ENCODE data around the gene GNAI2. TPM values are rescaled to one million over a fixed set of nuclear protein-coding genes. Genes with fewer than 3 reads are reported as not detected.
"Not testable (repeated sequence)": the region's sequence is repeated elsewhere in the genome, so short reads cannot be mapped to it uniquely, and the experiment has no call there.

GNAI2 gene
- total RNA-seq, 8 experiments from 2014 or later = 65.9 to 163 (median 100) TPM

- H3K4me3 ChIP-seq = no peak overlapping the region
- WGBS, 10 experiments = 0 to 70% (median 13%) methylated on average over 1 to 4 of the region's 26 CpGs; no CpG with 5 or more reads in 5 of the 10 experiments
- no peak overlapping the region for H3K27ac ChIP-seq
- peak; percentile 6 to 43 (median 31) for ATAC-seq (replicated peaks in 6 of 8)
- in situ Hi-C loops (cut with MboI; ENCODE audit: low pct_unique_long_range_greater_than_20kb in 2 of 9, low sequenced_read_pairs in 9 of 9, unreplicated experiment in 9 of 9) = loop anchor here in 2 of 9 experiments (10.0 kb wide), 1 partner anchor 80 kb away; the partner anchor contains the start of gene GNAT1 (in 2 of the 2)
- peaks cover 9 to 11% of the 10 kb centered on the region in 2 donors for H3K4me1 ChIP-seq (replicated peaks in 1 of 2)
Measured at GRCh38 chr3:50274371-50275104, 38.5 kb downstream of the GNAI2 start.

GRCh38 chr3:50275141-50275995 is 39.4 kb downstream of the GNAI2 start:
- WGBS, 10 experiments = 0 to 92% (median 1%) methylated on average over 5 to 17 of the region's 65 CpGs; no CpG with 5 or more reads in 7 of the 10 experiments
- H3K4me1 ChIP-seq (replicated peaks in 1 of 2) = peaks cover 9 to 10% of the 10 kb centered on the region in 2 donors
- in situ Hi-C loops (cut with MboI; ENCODE audit: low pct_unique_long_range_greater_than_20kb in 2 of 9, low sequenced_read_pairs in 9 of 9, unreplicated experiment in 9 of 9) = loop anchor here in 2 of 9 experiments (10.0 kb wide), 1 partner anchor 81 kb away; the partner anchor contains the start of gene GNAT1 (in 2 of the 2)
- peak overlapping the region in 1 of 5 donors; percentile 7 for H3K4me3 ChIP-seq
- H3K27ac ChIP-seq = no peak overlapping the region
- peak in 4 of 8 experiments; percentile 6 to 29 (median 18) for ATAC-seq (replicated peaks in 6 of 8)

- Histone ChIP-seq H3K4me3 (no peak overlapping the region), H3K27ac (no peak overlapping the region), H3K4me1 (replicated peaks in 1 of 2) (peaks cover 9 to 10% of the 10 kb centered on the region in 2 donors)
- in situ Hi-C loops (cut with MboI; ENCODE audit: low pct_unique_long_range_greater_than_20kb in 2 of 9, low sequenced_read_pairs in 9 of 9, unreplicated experiment in 9 of 9) = loop anchor here in 2 of 9 experiments (10.0 kb wide), 1 partner anchor 81 kb away; the partner anchor contains the start of gene GNAT1 (in 2 of the 2)
- no peak for ATAC-seq (replicated peaks in 6 of 8)
- 48 to 84% (median 80%) methylated on average over 1 to 13 of the region's 79 CpGs; no CpG with 5 or more reads in 6 of the 10 experiments for WGBS, 10 experiments
Measured at GRCh38 chr3:50275996-50276761, 40.2 kb downstream of the GNAI2 start.

GRCh38 chr3:50276762-50277101 is 40.7 kb downstream of the GNAI2 start:
- WGBS, 10 experiments = 60 to 90% (median 81%) methylated on average over 1 to 12 of the region's 17 CpGs; no CpG with 5 or more reads in 6 of the 10 experiments
- no peak overlapping the region for H3K4me3 ChIP-seq
- H3K27ac ChIP-seq = no peak overlapping the region
- no peak for ATAC-seq (replicated peaks in 6 of 8)
- in situ Hi-C loops (cut with MboI; ENCODE audit: low pct_unique_long_range_greater_than_20kb in 2 of 9, low sequenced_read_pairs in 9 of 9, unreplicated experiment in 9 of 9) = loop anchor here in 2 of 9 experiments (10.0 kb wide), 1 partner anchor 82 kb away; the partner anchor contains the start of gene GNAT1 (in 2 of the 2)
- peaks cover 6 to 10% of the 10 kb centered on the region in 2 donors for H3K4me1 ChIP-seq (replicated peaks in 1 of 2)

GRCh38 chr3:50278123-50278879 is 42.3 kb downstream of the GNAI2 start:
- in situ Hi-C loops (cut with MboI; ENCODE audit: low pct_unique_long_range_greater_than_20kb in 2 of 9, low sequenced_read_pairs in 9 of 9, unreplicated experiment in 9 of 9) = loop anchor here in 2 of 9 experiments (10.0 kb wide), 1 partner anchor 84 kb away; the partner anchor contains the start of gene GNAT1 (in 2 of the 2)
- peak in 1 of 8 experiments; percentile 9 for ATAC-seq (replicated peaks in 6 of 8)
- 40 to 83% (median 63%) methylated on average over 1 to 3 of the region's 4 CpGs; no CpG with 5 or more reads in 3 of the 10 experiments for WGBS, 10 experiments
- Histone ChIP-seq H3K4me3 (no peak overlapping the region), H3K4me1 (replicated peaks in 1 of 2) (no peaks in the 10 kb centered on the region), H3K27ac (no peak overlapping the region)

GRCh38 chr3:50278880-50279224 is 42.8 kb downstream of the GNAI2 start, which contains the start of gene LSMEM2:
LSMEM2 (plus strand) TSS chr3:50279087; CDS start chr3:50279114, 27 bp downstream.
- H3K27ac ChIP-seq = no peak within 1 kb of the TSS
- no peak within 1 kb of the TSS for H3K4me3 ChIP-seq
- no peaks in the 10 kb centered on the region for H3K4me1 ChIP-seq (replicated peaks in 1 of 2)
- in situ Hi-C loops (cut with MboI; ENCODE audit: low pct_unique_long_range_greater_than_20kb in 2 of 9, low sequenced_read_pairs in 9 of 9, unreplicated experiment in 9 of 9) = loop anchor here in 2 of 9 experiments (10.0 kb wide), 1 partner anchor 84 kb away; the partner anchor contains the start of gene GNAT1 (in 2 of the 2)
- no peak for ATAC-seq (replicated peaks in 6 of 8)
- 14% methylated on average over 1 of the region's 2 CpGs; no CpG with 5 or more reads in 9 of the 10 experiments for WGBS, 10 experiments

- ATAC-seq (replicated peaks in 6 of 8) = peak in 1 of 8 experiments; percentile 5
- Histone ChIP-seq H3K27ac (no peak overlapping the region), H3K4me1 (replicated peaks in 1 of 2) (no peaks in the 10 kb centered on the region), H3K4me3 (no peak overlapping the region)
- in situ Hi-C loops (cut with MboI; ENCODE audit: low pct_unique_long_range_greater_than_20kb in 2 of 9, low sequenced_read_pairs in 9 of 9, unreplicated experiment in 9 of 9) = loop anchor here in 2 of 9 experiments (10.0 kb wide), 1 partner anchor 85 kb away; the partner anchor contains the start of gene GNAT1 (in 2 of the 2)
- 92 to 100% (median 94%) methylated on average over 1 to 7 of the region's 8 CpGs; no CpG with 5 or more reads in 4 of the 10 experiments for WGBS, 10 experiments
Measured at GRCh38 chr3:50279255-50280016, 43.4 kb downstream of the GNAI2 start.

- in situ Hi-C loops (cut with MboI; ENCODE audit: low pct_unique_long_range_greater_than_20kb in 2 of 9, low sequenced_read_pairs in 9 of 9, unreplicated experiment in 9 of 9); H3K4me1 ChIP-seq (replicated peaks in 1 of 2); H3K27ac ChIP-seq; H3K4me3 ChIP-seq; ATAC-seq (replicated peaks in 6 of 8): not testable (repeated sequence)
- 74 to 100% (median 93%) methylated on average over 1 to 6 of the region's 6 CpGs; no CpG with 5 or more reads in 2 of the 10 experiments for WGBS, 10 experiments
Measured at GRCh38 chr3:50284121-50284520, 48.1 kb downstream of the GNAI2 start.

- Histone ChIP-seq H3K4me1 (replicated peaks in 1 of 2) (peaks cover 4 to 5% of the 10 kb centered on the region in 2 donors), H3K4me3 (no peak overlapping the region), H3K27ac (no peak overlapping the region)
- in situ Hi-C loops (cut with MboI; ENCODE audit: low pct_unique_long_range_greater_than_20kb in 2 of 9, low sequenced_read_pairs in 9 of 9, unreplicated experiment in 9 of 9) = no loop called here
- WGBS, 10 experiments = 93 to 100% (median 97%) methylated on average over 1 to 16 of the region's 28 CpGs; no CpG with 5 or more reads in 5 of the 10 experiments
- peak in 4 of 8 experiments; percentile 11 to 18 (median 16) for ATAC-seq (replicated peaks in 6 of 8)
Measured at GRCh38 chr3:50286322-50287227, 50.6 kb downstream of the GNAI2 start.

- no peak for ATAC-seq (replicated peaks in 6 of 8)
- no peak overlapping the region for H3K27ac ChIP-seq
- 100% methylated on average over 1 of the region's 1 CpG; no CpG with 5 or more reads in 8 of the 10 experiments for WGBS, 10 experiments
- in situ Hi-C loops (cut with MboI; ENCODE audit: low pct_unique_long_range_greater_than_20kb in 2 of 9, low sequenced_read_pairs in 9 of 9, unreplicated experiment in 9 of 9) = no loop called here
- H3K4me1 ChIP-seq (replicated peaks in 1 of 2) = peaks cover 4 to 5% of the 10 kb centered on the region in 2 donors
- no peak overlapping the region for H3K4me3 ChIP-seq
Measured at GRCh38 chr3:50287262-50287661, 51.3 kb downstream of the GNAI2 start.

All from motor neuron (in vitro differentiated cells).